ENCODE measurements around the gene TOR4A. TPM values are rescaled to one million over a fixed set of nuclear protein-coding genes. Genes with fewer than 3 reads are reported as not detected.

The TOR4A gene
- total and polyA plus RNA-seq, 9 of the 15 experiments (the other 6 are each of a cell fraction or from before 2014, with no cell fraction given): 3.9 to 49.2 (median 8.8) TPM

- no peak for TF ChIP-seq USF2 (CRISPR knock-in tag; IDR thresholded peaks at IDR 0.05)
- TF ChIP-seq SFPQ (IDR thresholded peaks at IDR 0.05; ENCODE audit: low read depth, low read length): no peak
- peak; percentile 84 to 91 for TF ChIP-seq MNT (conservative IDR thresholded peaks at IDR 0.05)
- TF ChIP-seq ZNF140 (CRISPR knock-in tag; IDR thresholded peaks at IDR 0.05): no peak
- peak; percentile 63 to 81 (median 74) for TF ChIP-seq CTCF (IDR thresholded peaks at IDR 0.05 in 2 of 3, conservative IDR thresholded peaks at IDR 0.05 in 1 of 3; ENCODE audit: insufficient read depth in 2 of 3, low read depth in 1 of 3, low read length in 3 of 3)
- TF ChIP-seq E2F4 (CRISPR knock-in tag; IDR thresholded peaks at IDR 0.05; ENCODE audit: low read depth): no peak
- TF ChIP-seq SMAD3 (CRISPR knock-in tag; conservative IDR thresholded peaks at IDR 0.05): 0 out of 2 replicates have a peak, but pooled peaks have one; percentile 26
- no peak for TF ChIP-seq ZNF146 (CRISPR knock-in tag; IDR thresholded peaks at IDR 0.05; ENCODE audit: unreplicated experiment)
- TF ChIP-seq PHF20 (IDR thresholded peaks at IDR 0.05; ENCODE audit: partially characterized antibody): peak; percentile 40
- TF ChIP-seq ZZZ3 (IDR thresholded peaks at IDR 0.05): no peak
- TF ChIP-seq BCOR (IDR thresholded peaks at IDR 0.05): no peak
- peak; percentile 59 to 68 for TF ChIP-seq NRF1 (conservative IDR thresholded peaks at IDR 0.05 in 1 of 2, IDR thresholded peaks at IDR 0.05 in 1 of 2)
- TF ChIP-seq HDAC1 (IDR thresholded peaks at IDR 0.05): peak in 1 of 2 experiments; percentile 66; a peak in 1 of 4 replicates
- 0 out of 2 replicates have a peak, but pooled peaks have one; percentile 15 for TF ChIP-seq SIN3B (IDR thresholded peaks at IDR 0.05; ENCODE audit: low read depth)
- TF ChIP-seq SIN3A (IDR thresholded peaks at IDR 0.05; ENCODE audit: borderline replicate concordance in 2 of 2, control insufficient read depth in 1 of 2, low read depth in 2 of 2, low read length in 2 of 2): peak; percentile 63 to 83; a peak in 2 of 4 replicates
- no peak for TF ChIP-seq ZNF717 (CRISPR knock-in tag; IDR thresholded peaks at IDR 0.05)
- TF ChIP-seq TOE1 (IDR thresholded peaks at IDR 0.05; ENCODE audit: borderline replicate concordance): 0 out of 2 replicates have a peak, but pooled peaks have one; percentile 52
- TF ChIP-seq TOE1 (CRISPR knock-in tag; IDR thresholded peaks at IDR 0.05; ENCODE audit: borderline replicate concordance, low read depth): no peak
These were observed at the start of gene TOR4A (continued) for GRCh38 chr9:137277329-137278041.
